Uterus (tissue), 4 donors: Measurements from ENCODE around the gene ERCC6L2. TPM values are rescaled to one million over a fixed set of nuclear protein-coding genes. Genes with fewer than 3 reads are reported as not detected.
A peak's percentile ranks its signal among the peaks of the same experiment; 100 is the strongest.

Source experiments
- DNase-seq, 2 donors: peaks; one replicate each; pipeline ENCODE4 v3.0.0-alpha.2; 2019 to 2020
- H3K27ac ChIP-seq, 2 donors: fragments of 200-600 bp; sonication (generic); 1 replicate in 1 of 2; 2 replicates in 1 of 2; pipeline ENCODE4 v1.5.1; 2016 to 2018
- H3K27me3 ChIP-seq, 2 donors: fragments of 200-600 bp; sonication (generic); one replicate each; pipeline ENCODE4 v1.5.1; 2018 to 2019; ENCODE audit warnings: control low read depth in 1 of 2
- H3K36me3 ChIP-seq, 2 donors: fragments of 200-600 bp; sonication (generic); one replicate each; pipeline ENCODE4 v1.5.1; 2019; ENCODE audit warnings: control low read depth in 1 of 2
- H3K4me1 ChIP-seq, 2 donors: fragments of 200-600 bp; sonication (generic); one replicate each; pipeline ENCODE4 v1.5.1; 2018 to 2019; ENCODE audit warnings: control low read depth in 1 of 2
- H3K4me3 ChIP-seq, 2 donors: fragments of 200-600 bp; sonication (generic); 1 replicate in 1 of 2; 2 replicates in 1 of 2; pipeline ENCODE4 v1.5.1; 2018 to 2019; ENCODE audit warnings: mild to moderate bottlenecking in 1 of 2
- H3K9me3 ChIP-seq, 2 donors: fragments of 200-600 bp; sonication (generic); one replicate each; pipeline ENCODE4 v1.5.1; 2019; ENCODE audit warnings: control low read depth in 1 of 2
- CTCF ChIP-seq, 4 experiments: fragments of 200-600 bp in 2 of 4; fragments of 450-650 bp in 2 of 4; sonication (generic) in 2 of 4; IDR thresholded peaks; one replicate each; pipeline ENCODE4 v1.5.1; 2016 to 2019; ENCODE audit warnings: antibody characterized with exemption in 4 of 4, mild to moderate bottlenecking in 2 of 4, moderate library complexity in 1 of 4
- POLR2A ChIP-seq, 2 donors: fragments of 450-650 bp; IDR thresholded peaks; one replicate each; pipeline ENCODE4 v1.6.1; 2016; ENCODE audit warnings: antibody characterized with exemption in 2 of 2, mild to moderate bottlenecking in 1 of 2, moderate library complexity in 1 of 2
- intact Hi-C: fragments of 100-400 bp; cut with DNase I; formaldehyde crosslinking; loops from one replicate; pipeline ENCODE4 v1.15.1; 2023; ENCODE audit warnings: low total_unique reads
- total RNA-seq, 4 donors: library from RNA; depleted of rRNA in 3 of 4; stranded (reverse); fragments of >200 nt in 3 of 4; gene quantifications; one replicate each; pipeline versions ENCODE4 v1.1.0 to v1.2.4, GENCODE V29; 2014 to 2023
- donor health status: DM: yes; HTN: yes; CAD: no.

The ERCC6L2 gene, protein sequence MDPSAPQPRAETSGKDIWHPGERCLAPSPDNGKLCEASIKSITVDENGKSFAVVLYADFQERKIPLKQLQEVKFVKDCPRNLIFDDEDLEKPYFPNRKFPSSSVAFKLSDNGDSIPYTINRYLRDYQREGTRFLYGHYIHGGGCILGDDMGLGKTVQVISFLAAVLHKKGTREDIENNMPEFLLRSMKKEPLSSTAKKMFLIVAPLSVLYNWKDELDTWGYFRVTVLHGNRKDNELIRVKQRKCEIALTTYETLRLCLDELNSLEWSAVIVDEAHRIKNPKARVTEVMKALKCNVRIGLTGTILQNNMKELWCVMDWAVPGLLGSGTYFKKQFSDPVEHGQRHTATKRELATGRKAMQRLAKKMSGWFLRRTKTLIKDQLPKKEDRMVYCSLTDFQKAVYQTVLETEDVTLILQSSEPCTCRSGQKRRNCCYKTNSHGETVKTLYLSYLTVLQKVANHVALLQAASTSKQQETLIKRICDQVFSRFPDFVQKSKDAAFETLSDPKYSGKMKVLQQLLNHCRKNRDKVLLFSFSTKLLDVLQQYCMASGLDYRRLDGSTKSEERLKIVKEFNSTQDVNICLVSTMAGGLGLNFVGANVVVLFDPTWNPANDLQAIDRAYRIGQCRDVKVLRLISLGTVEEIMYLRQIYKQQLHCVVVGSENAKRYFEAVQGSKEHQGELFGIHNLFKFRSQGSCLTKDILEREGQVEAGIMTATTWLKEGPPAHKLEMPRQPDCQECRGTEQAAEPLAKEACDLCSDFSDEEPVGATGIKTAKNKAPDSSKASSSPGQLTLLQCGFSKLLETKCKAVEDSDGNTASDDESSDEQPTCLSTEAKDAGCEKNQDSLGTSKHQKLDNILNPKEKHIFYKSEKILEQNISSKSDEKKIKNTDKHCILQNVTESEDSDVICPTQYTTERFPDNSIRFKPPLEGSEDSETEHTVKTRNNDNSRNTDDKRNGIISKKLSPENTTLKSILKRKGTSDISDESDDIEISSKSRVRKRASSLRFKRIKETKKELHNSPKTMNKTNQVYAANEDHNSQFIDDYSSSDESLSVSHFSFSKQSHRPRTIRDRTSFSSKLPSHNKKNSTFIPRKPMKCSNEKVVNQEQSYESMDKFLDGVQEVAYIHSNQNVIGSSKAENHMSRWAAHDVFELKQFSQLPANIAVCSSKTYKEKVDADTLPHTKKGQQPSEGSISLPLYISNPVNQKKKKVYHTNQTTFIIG (N-terminal part only)
- total RNA-seq: 100 to 1,000 TPM in 1 of 4 donors, 10 to 100 TPM in 3; 28.8 to 176 (median 60.4) TPM

- Histone ChIP-seq H3K4me1 (no peaks in the 10 kb centered on the region), H3K27me3 (no peaks in the 10 kb centered on the region), H3K27ac (peak within 1 kb of the TSS; percentile 99 to 100), H3K4me3 (peak within 1 kb of the TSS in 1 of 2 donors; percentile 97), H3K36me3 (no peaks in the 10 kb centered on the region), H3K9me3 (no peaks in the 10 kb centered on the region)
- DNase-seq: peak; percentile 96 to 97
- intact Hi-C loops: no loop called here
- TF ChIP-seq CTCF (IDR thresholded peaks at IDR 0.05) (peak in 1 of 4 experiments; percentile 36), POLR2A (IDR thresholded peaks at IDR 0.05) (peak; percentile 63 to 86)
Measured at GRCh38 chr9:95875305-95876137, at the start of gene ERCC6L2. Gene ERCC6L2 (plus strand): TSS chr9:95875691. CDS start chr9:95876039, 348 bp downstream.

- no peaks in the 10 kb centered on the region for H3K27me3 ChIP-seq
- H3K4me1 ChIP-seq: no peaks in the 10 kb centered on the region
- no peak overlapping the region for H3K27ac ChIP-seq
- intact Hi-C loops: no loop called here
- H3K4me3 ChIP-seq: no peak overlapping the region
- TF ChIP-seq POLR2A (IDR thresholded peaks at IDR 0.05) (no peak), CTCF (IDR thresholded peaks at IDR 0.05) (no peak)
- no peak for DNase-seq
- no peaks in the 10 kb centered on the region for H3K9me3 ChIP-seq
- no peaks in the 10 kb centered on the region for H3K36me3 ChIP-seq
Measured at GRCh38 chr9:95826183-95826838, 49.2 kb upstream of the ERCC6L2 start.

DNA sequence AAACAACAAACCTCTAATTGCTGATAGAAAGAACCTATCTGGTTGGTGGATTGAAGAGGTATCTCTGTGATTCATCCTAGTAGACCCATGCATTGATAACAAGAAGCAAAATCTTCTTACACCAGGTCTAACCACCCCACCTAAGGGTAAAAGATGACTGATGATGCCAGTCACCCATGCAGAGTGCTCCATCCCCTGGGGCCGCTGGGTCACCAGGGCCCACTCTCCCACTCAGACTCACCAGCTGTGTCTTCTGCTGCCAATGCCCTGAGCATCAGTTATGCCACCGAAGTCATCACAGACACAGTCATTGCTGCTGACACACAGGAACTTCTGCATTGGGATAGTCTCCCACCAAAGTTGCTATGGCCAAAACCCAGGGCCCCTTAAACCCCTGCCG is 44.7 kb upstream of the ERCC6L2 start:
- no peak for TF ChIP-seq CTCF (IDR thresholded peaks at IDR 0.05)
- TF ChIP-seq POLR2A (IDR thresholded peaks at IDR 0.05): no peak
- Histone ChIP-seq H3K27me3 (no peaks in the 10 kb centered on the region), H3K9me3 (no peaks in the 10 kb centered on the region), H3K27ac (no peak overlapping the region), H3K4me3 (no peak overlapping the region), H3K4me1 (no peaks in the 10 kb centered on the region), H3K36me3 (no peaks in the 10 kb centered on the region)
- intact Hi-C loops: no loop called here
- no peak for DNase-seq

DNA sequence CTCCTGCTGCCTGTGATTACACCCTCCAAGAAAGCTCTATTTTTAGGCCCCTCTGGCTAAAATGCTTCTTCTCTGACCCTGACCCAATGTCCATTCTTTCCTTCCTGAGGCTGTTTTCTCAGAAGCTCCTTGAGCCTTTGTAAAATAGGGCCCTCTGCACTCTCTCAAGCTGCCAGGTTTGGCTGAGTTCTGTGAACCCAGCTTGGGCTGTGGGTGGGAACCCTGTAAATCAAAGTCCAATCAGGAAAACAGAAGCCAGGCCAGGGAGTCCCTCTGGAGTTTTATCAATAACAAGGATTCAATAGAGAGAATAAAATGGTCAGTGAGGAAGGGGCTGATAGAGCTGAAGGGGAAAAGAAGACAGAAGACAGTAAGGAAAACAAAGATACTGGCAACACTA is 43.7 kb upstream of the ERCC6L2 start:
- intact Hi-C loops: no loop called here
- Histone ChIP-seq H3K4me3 (no peak overlapping the region), H3K27me3 (no peaks in the 10 kb centered on the region), H3K9me3 (no peaks in the 10 kb centered on the region), H3K36me3 (no peaks in the 10 kb centered on the region), H3K27ac (no peak overlapping the region), H3K4me1 (no peaks in the 10 kb centered on the region)
- TF ChIP-seq CTCF (IDR thresholded peaks at IDR 0.05) (no peak), POLR2A (IDR thresholded peaks at IDR 0.05) (no peak)
- no peak for DNase-seq
